Activated CD4-positive, alpha-beta memory T cell treated with anti-CD3 and anti-CD28 coated beads for 36 hours (primary cell): Measurements from ENCODE around the gene SCN8A. TPM values are rescaled to one million over a fixed set of nuclear protein-coding genes. Genes with fewer than 3 reads are reported as not detected.

Source experiments
- CTCF ChIA-PET: fragments of 350-600 bp; sonication (Branson Sonifier 250); formaldehyde crosslinking; loops from one replicate; lab custom pipeline; 2021; ENCODE audit warnings: antibody characterized with exemption, inconsistent platforms; lab: Charles Lee
- POLR2A ChIA-PET: fragments of 350-600 bp; sonication (Branson Sonifier 250); formaldehyde crosslinking; loops from one replicate; lab custom pipeline; 2021; ENCODE audit warnings: antibody characterized with exemption; lab: Charles Lee
- DNase-seq: peaks from one replicate; pipeline ENCODE4 v3.0.0-alpha.2; 2020
- H3K27ac Mint-ChIP-seq: one replicate; pipeline ENCODE4 v1.8.0; 2021; ENCODE audit warnings: mixed read lengths
- H3K27me3 Mint-ChIP-seq: one replicate; pipeline ENCODE4 v1.8.0; 2021; ENCODE audit warnings: mixed read lengths
- H3K36me3 Mint-ChIP-seq: one replicate; pipeline ENCODE4 v1.8.0; 2021; ENCODE audit warnings: mixed read lengths
- H3K4me1 Mint-ChIP-seq: one replicate; pipeline ENCODE4 v1.8.0; 2021; ENCODE audit warnings: low read depth, mixed read lengths
- H3K4me3 Mint-ChIP-seq: one replicate; pipeline ENCODE4 v1.8.0; 2021; ENCODE audit warnings: mild to moderate bottlenecking, mixed read lengths
- H3K9me3 Mint-ChIP-seq: one replicate; pipeline ENCODE4 v1.8.0; 2021; ENCODE audit warnings: mixed read lengths
- intact Hi-C: fragments of 100-400 bp; cut with micrococcal nuclease; formaldehyde crosslinking; loops from one replicate; pipeline ENCODE4 v1.15.1; 2023
- total RNA-seq, 2 experiments: library from RNA; stranded (reverse); gene quantifications; one replicate each; pipeline ENCODE4 v1.2.3, GENCODE V29; 2021

Gene SCN8A
- total RNA-seq, 2 experiments from 2014 or later, result 0.51 to 0.64 TPM

DNA sequence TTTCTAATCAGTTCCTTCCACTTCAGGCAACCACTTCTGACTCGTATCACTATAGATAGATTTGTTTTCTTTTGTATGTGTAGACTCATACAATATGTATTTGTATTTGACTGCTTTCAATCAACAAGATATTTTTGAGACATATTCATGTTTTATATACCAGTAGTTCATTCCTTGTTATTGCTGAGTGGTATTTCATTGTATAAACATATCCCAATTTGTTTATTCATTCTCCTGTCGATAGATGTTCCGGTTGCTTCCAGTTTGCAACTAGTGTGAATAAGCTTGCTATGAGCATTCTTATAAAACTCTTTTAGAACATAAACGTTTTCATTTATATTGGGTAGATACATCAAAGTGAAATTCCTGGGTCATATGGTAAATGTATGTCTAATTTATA lies 138.3 kb downstream of the SCN8A start:
- H3K36me3 Mint-ChIP-seq, result no peaks in the 10 kb centered on the region
- DNase-seq, result no peak
- peaks cover 6% of the 10 kb centered on the region for H3K9me3 Mint-ChIP-seq
- no peak overlapping the region for H3K27ac Mint-ChIP-seq
- intact Hi-C loops, result no loop called here
- H3K4me1 Mint-ChIP-seq, result no peaks in the 10 kb centered on the region
- POLR2A ChIA-PET, result no interaction called here
- CTCF ChIA-PET, result no interaction called here
- peaks cover 15% of the 10 kb centered on the region for H3K27me3 Mint-ChIP-seq
- no peak overlapping the region for H3K4me3 Mint-ChIP-seq

DNA sequence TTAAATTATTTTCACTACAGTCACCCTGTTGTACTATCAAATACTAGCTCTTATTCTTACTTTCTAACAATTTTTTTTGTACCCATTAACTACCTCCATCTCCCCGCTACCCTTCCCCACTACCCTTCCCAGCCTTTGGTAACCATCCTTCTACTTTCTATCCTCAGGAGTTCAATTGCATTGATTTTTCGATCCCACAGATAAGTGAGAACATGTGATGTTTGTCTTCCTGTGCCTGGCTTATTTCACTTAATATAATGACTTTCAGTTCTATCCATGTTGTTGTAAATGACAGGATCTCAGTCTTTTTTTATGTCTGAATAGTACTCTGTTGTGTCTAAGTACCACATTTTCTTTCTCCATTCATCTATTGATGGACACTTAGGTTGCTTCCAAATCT lies 139.7 kb downstream of the SCN8A start:
- intact Hi-C loops, result no loop called here
- Mint-ChIP-seq H3K27ac (no peak overlapping the region), H3K36me3 (peaks cover 2% of the 10 kb centered on the region), H3K9me3 (peaks cover 8% of the 10 kb centered on the region), H3K27me3 (peaks cover 18% of the 10 kb centered on the region), H3K4me1 (no peaks in the 10 kb centered on the region), H3K4me3 (no peak overlapping the region)
- ChIA-PET POLR2A (no interaction called here), CTCF (no interaction called here)
- DNase-seq, result no peak

DNA sequence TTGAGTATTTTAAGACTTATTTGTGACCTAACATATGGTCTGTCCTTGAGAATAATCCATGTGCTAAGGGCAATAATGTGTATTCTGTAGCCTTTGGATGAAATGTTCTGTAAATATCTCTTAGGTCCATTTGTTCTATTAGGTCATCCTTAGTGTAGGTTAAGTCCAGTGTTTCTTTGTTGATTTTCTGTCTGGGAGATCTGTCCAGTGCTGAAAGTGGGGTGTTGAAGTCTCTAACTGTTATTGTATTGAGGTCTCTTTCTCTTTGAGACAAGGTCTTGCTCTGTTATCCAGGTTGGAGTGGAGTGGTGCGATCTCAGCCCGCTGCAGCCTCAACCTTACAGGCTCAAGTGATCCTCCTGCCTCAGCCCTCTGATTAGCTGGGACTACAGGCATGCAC lies 149.5 kb downstream of the SCN8A start:
- H3K9me3 Mint-ChIP-seq, result peaks cover 19% of the 10 kb centered on the region
- H3K36me3 Mint-ChIP-seq, result peaks cover 6% of the 10 kb centered on the region
- no peak for DNase-seq
- ChIA-PET POLR2A (no interaction called here), CTCF (no interaction called here)
- H3K27me3 Mint-ChIP-seq, result peaks cover 31% of the 10 kb centered on the region
- intact Hi-C loops, result no loop called here
- no peak overlapping the region for H3K27ac Mint-ChIP-seq
- H3K4me3 Mint-ChIP-seq, result no peak overlapping the region
- no peaks in the 10 kb centered on the region for H3K4me1 Mint-ChIP-seq

DNA sequence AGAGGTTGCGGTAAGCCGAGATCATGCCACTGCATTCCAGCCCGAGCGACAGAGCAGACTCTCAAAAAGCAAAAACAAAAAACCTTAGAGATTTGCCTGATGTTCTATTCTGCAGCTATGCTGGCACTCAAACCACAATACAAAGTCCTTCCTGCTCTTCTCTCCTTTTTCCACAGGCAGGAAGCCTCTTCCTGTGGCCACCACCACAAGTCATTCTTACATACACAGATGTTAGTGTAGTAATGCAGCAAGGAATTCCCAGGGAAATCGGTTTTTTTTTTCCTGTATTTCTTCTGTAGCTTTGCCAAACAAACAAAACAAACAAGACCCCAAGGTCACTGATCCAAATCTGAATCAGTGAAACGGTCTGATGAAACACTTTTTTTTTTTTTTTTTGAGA lies 153.2 kb downstream of the SCN8A start:
- Mint-ChIP-seq H3K36me3 (peaks cover 4% of the 10 kb centered on the region), H3K27me3 (peaks cover 25% of the 10 kb centered on the region), H3K4me3 (no peak overlapping the region), H3K27ac (no peak overlapping the region), H3K9me3 (peaks cover 19% of the 10 kb centered on the region), H3K4me1 (no peaks in the 10 kb centered on the region)
- ChIA-PET CTCF (no interaction called here), POLR2A (no interaction called here)
- DNase-seq, result no peak
- intact Hi-C loops, result no loop called here

DNA sequence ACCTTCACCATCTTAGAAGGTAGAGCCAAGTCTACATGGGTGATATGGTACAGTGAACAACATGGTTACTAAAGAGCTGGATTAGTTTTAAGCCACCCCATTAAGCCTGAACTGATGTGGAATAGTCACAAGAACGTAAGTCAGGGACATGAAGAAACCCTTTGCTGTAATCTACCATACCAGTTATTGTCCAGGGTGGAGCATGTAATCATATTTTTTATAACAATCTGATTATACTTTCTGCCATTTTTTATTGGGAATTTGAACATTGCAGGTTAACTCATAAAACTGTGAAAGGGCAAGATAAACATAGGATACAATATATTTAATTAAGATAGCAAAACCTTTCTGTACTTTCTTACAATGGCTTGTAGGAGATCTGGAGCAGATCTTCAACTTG lies 153.9 kb downstream of the SCN8A start:
- no peak overlapping the region for H3K4me3 Mint-ChIP-seq
- H3K9me3 Mint-ChIP-seq, result peaks cover 17% of the 10 kb centered on the region
- POLR2A ChIA-PET, result no interaction called here
- CTCF ChIA-PET, result no interaction called here
- peaks cover 21% of the 10 kb centered on the region for H3K27me3 Mint-ChIP-seq
- no peak overlapping the region for H3K27ac Mint-ChIP-seq
- DNase-seq, result no peak
- intact Hi-C loops, result no loop called here
- H3K4me1 Mint-ChIP-seq, result no peaks in the 10 kb centered on the region
- H3K36me3 Mint-ChIP-seq, result peaks cover 4% of the 10 kb centered on the region

DNA sequence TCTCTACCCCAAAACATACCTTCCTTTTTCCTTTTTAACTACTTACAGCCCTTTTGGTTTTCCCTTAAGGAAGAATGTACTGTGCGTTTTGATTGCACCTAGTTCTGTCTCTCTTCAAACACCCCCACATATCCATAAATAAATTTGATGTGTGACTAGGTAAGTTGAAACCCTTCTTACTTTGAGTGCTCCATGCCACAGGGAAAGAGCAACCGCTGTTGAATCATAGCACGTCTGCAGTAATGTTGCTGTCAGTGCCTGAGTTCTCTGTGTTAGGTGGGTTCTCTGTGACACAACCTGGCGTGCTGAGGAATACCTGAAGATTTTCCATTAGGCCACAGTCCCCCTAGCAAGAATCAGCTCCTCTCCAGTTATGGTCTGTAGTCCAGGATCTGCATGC lies 155.4 kb downstream of the SCN8A start:
- no peaks in the 10 kb centered on the region for H3K4me1 Mint-ChIP-seq
- POLR2A ChIA-PET, result no interaction called here
- peaks cover 4% of the 10 kb centered on the region for H3K36me3 Mint-ChIP-seq
- H3K27me3 Mint-ChIP-seq, result peaks cover 15% of the 10 kb centered on the region
- intact Hi-C loops, result no loop called here
- H3K9me3 Mint-ChIP-seq, result peaks cover 9% of the 10 kb centered on the region
- no peak for DNase-seq
- CTCF ChIA-PET, result no interaction called here
- no peak overlapping the region for H3K27ac Mint-ChIP-seq
- H3K4me3 Mint-ChIP-seq, result no peak overlapping the region

DNA sequence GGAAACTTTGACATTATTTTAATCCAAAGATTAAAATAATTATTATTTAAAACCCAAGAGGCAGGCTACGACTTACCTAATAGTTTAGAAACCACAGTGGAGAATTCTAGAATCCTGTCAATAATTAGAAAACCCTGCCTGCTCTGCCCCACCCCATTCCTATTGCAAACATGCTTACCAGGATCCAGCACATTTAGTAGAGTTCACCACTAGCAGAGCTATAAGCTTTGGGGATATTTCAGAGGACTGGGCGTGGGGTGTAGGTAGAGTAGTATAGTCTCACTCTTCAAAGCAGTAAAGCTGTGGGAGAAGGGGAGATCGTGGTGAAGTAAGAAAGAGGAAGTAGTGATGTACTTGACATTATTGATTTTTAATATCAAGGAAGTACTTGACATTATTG lies 157.2 kb downstream of the SCN8A start:
- ChIA-PET CTCF (no interaction called here), POLR2A (no interaction called here)
- no peak overlapping the region for H3K27ac Mint-ChIP-seq
- DNase-seq, result no peak
- no peaks in the 10 kb centered on the region for H3K36me3 Mint-ChIP-seq
- intact Hi-C loops, result no loop called here
- no peak overlapping the region for H3K4me3 Mint-ChIP-seq
- no peaks in the 10 kb centered on the region for H3K9me3 Mint-ChIP-seq
- H3K4me1 Mint-ChIP-seq, result no peaks in the 10 kb centered on the region
- peaks cover 6% of the 10 kb centered on the region for H3K27me3 Mint-ChIP-seq

DNA sequence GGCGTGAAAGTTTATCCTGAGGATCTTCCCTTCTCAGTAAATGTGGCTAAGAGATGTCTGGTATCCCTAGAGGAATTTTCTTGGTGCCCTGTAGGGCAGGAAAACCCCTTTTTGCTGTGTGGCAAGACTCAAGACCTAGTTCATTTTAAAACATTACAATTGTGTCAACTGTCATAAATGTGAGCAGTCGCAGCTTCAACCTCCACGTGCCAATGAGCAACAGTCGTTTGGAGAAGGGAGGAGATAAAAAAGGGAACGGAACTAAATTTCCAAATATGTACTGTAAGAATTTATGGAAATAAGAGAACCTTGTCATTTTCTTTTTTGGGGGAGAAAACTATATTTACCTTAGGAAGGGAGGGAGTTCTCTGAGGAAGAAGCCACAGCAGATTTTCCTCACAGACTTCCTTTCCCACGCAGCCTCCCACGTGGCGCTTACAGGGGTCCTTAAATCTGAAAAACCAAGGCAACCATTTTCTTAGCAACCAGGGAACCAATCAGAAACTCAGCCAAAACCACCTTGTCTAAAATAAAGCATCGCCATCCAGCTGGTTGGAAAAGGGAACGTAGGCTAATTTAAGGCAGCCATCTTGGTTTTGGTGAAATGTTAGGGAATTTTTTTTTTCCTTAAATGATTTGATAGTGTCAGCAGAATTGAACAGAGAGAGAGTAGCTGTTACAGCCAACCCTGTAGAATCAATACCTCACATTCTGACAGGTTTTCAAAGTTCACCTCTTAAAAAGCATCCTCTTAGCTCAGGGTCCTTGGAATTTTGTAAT lies 158.4 kb downstream of the SCN8A start:
- Mint-ChIP-seq H3K4me1 (no peaks in the 10 kb centered on the region), H3K27ac (no peak overlapping the region), H3K36me3 (no peaks in the 10 kb centered on the region), H3K4me3 (no peak overlapping the region), H3K9me3 (no peaks in the 10 kb centered on the region), H3K27me3 (peaks cover 3% of the 10 kb centered on the region)
- intact Hi-C loops, result no loop called here
- POLR2A ChIA-PET, result no interaction called here
- DNase-seq, result no peak
- CTCF ChIA-PET, result no interaction called here

DNA sequence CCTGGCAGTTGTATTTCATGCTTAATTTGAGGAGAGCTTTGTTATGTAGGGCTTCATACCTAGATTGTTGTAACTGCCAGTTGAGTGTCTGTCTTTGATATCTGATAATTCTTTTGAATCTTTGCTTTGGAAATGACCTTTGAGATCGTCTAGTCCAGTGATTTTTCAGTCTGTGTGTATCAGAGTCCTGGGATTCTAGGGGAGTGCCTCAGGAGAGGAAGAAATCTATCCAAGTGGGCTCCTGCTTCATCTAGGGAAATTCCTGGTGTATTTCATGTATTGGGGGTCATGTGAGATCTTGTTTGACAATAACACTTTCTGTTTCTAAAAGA lies 158.9 kb downstream of the SCN8A start:
- intact Hi-C loops, result no loop called here
- CTCF ChIA-PET, result no interaction called here
- Mint-ChIP-seq H3K4me3 (no peak overlapping the region), H3K27ac (no peak overlapping the region), H3K9me3 (no peaks in the 10 kb centered on the region), H3K36me3 (no peaks in the 10 kb centered on the region), H3K4me1 (no peaks in the 10 kb centered on the region), H3K27me3 (peaks cover 3% of the 10 kb centered on the region)
- POLR2A ChIA-PET, result no interaction called here
- DNase-seq, result no peak

DNA sequence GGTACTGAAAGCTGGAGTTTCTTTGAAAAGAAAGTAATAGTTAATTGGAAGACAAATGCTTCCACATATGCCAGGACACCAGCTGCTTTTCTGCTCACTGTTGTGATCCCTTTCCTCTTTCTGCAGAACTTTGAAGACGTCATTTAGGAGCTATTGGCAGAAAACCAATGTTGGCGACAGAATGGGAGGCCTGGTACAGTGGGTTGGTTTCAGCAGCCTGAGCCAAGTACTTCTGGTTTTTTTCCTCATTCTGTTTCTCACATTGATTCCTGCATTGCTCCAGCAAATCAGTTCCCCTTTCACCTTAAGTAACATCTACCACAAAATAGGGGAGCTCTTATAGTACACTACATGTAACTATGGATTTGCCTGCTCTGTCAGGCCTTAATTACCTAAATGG lies 160.6 kb downstream of the SCN8A start:
- no peaks in the 10 kb centered on the region for H3K36me3 Mint-ChIP-seq
- peaks cover 3% of the 10 kb centered on the region for H3K27me3 Mint-ChIP-seq
- no peaks in the 10 kb centered on the region for H3K4me1 Mint-ChIP-seq
- H3K4me3 Mint-ChIP-seq, result no peak overlapping the region
- no peaks in the 10 kb centered on the region for H3K9me3 Mint-ChIP-seq
- ChIA-PET CTCF (no interaction called here), POLR2A (no interaction called here)
- no peak for DNase-seq
- no peak overlapping the region for H3K27ac Mint-ChIP-seq
- intact Hi-C loops, result no loop called here

DNA sequence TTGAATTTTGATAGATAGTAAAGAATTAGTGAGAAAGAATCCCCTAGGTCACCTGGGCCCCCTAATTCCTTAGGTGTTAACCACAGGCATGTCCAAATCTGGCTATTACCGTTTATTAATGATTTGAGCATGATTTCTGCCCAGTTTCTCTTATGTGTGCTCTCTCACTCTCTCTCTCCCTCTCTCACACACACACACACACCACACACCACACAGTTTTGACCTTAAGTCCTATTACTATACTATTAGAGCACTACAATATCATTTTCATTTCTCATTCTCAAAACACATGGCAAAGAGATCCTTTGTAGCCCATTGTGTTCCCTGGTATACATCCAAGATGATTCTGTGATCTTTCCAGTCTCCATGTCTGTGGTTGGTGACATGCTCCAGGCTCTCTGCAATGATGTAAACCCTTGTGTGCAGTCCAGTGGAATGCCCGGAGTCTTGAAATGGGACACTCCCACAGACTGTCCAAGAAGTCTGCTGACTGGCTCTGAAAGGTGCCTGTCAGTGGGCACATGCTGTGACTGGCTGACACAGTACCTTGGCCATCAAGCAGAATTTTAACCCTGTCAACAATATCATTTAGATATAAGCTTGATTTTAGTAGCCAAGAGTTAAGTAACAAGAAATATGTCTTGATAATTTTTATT lies 161.3 kb downstream of the SCN8A start:
- H3K27me3 Mint-ChIP-seq, result peaks cover 3% of the 10 kb centered on the region
- H3K36me3 Mint-ChIP-seq, result no peaks in the 10 kb centered on the region
- no peaks in the 10 kb centered on the region for H3K4me1 Mint-ChIP-seq
- no peaks in the 10 kb centered on the region for H3K9me3 Mint-ChIP-seq
- POLR2A ChIA-PET, result no interaction called here
- intact Hi-C loops, result no loop called here
- no peak for DNase-seq
- CTCF ChIA-PET, result no interaction called here
- no peak overlapping the region for H3K4me3 Mint-ChIP-seq
- H3K27ac Mint-ChIP-seq, result no peak overlapping the region

DNA sequence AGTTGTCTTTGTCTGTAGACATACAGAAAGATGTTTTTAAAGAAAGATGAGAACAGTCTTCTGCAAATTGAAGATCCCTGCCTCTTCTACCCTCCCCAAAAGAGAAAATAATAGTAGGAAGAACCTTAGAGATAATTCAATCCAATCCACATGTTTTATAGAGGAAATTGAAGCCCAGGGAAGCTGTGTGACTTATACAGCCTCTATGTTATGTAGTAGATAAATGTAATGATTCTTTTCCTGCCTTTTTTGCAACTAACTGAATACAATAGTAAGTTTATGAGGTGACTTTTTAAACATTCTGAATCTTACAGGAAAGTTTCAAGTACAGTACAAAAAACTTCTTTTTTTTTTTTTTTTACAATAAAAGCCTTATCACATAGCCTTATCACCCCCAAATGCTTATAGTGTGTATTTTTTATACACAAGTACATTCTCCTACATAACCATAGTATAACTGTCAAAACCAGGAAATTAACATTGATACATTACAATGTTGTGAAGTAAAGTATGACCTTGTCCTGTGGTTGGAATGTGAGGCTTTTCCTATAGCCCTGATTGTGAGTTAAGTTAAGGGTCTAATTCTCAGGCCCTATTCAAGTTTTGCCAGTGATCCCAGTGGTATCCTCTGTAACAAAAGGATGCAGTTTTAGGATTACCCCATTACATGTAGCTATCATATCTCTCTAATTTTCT lies 163.1 kb downstream of the SCN8A start:
- CTCF ChIA-PET, result no interaction called here

More for the DNA sequence above, 163.1 kb downstream of the SCN8A start:
- Mint-ChIP-seq H3K4me3 (no peak overlapping the region), H3K36me3 (no peaks in the 10 kb centered on the region), H3K27ac (no peak overlapping the region), H3K9me3 (no peaks in the 10 kb centered on the region), H3K27me3 (peaks cover 3% of the 10 kb centered on the region), H3K4me1 (no peaks in the 10 kb centered on the region)
- intact Hi-C loops, result no loop called here
- POLR2A ChIA-PET, result no interaction called here
- DNase-seq, result no peak
